ENCODE results near the gene MPPED2. TPM values are rescaled to one million over a fixed set of nuclear protein-coding genes. Genes with fewer than 3 reads are reported as not detected.

Gene MPPED2
- total and polyA plus RNA-seq, 8 donors: 0.12 to 10.3 (median 2.5) TPM

DNA sequence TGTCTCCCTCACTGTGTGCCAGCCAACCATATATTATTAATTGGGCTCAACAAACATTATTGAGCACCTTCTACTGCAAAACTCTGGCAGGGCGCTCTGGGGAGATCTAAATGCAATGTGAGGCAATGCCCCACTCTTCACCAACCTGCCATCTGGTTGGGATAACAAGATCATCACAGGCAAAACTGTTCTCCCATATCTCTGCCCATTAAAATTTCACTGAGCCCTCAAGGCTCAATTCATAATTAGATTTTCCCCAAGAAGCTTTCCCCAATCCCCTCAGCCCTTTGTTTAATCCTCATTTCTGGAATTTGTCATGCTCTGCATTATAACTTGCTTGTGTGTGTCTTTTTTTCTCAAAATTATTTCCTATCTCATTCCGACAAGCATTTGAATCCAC, 156.6 kb downstream of the MPPED2 start:
- Histone ChIP-seq H3K4me3 (no peak overlapping the region), H3K27ac (no peak overlapping the region), H3K36me3 (no peaks in the 10 kb centered on the region), H3K9me3 (no peaks in the 10 kb centered on the region), H3K4me1 (peaks cover 0 to 29% (median 3%) of the 10 kb centered on the region in 4 donors), H3K27me3 (no peaks in the 10 kb centered on the region)
- TF ChIP-seq POLR2A (IDR thresholded peaks at IDR 0.05) (no peak), EP300 (IDR thresholded peaks at IDR 0.05) (no peak), POLR2AphosphoS5 (IDR thresholded peaks at IDR 0.05) (no peak), CTCF (IDR thresholded peaks at IDR 0.05) (no peak)
- intact Hi-C loops (cut with DNase I; ENCODE audit: low total_unique reads): no loop called here
- 86 to 93% (median 90%) methylated on average over 2 of the region's 2 CpGs for WGBS, 5 donors
- no peak for DNase-seq

GRCh38 chr11:30426781-30427180, 159.4 kb downstream of the MPPED2 start:
- Histone ChIP-seq H3K9me3 (no peaks in the 10 kb centered on the region), H3K27me3 (no peaks in the 10 kb centered on the region), H3K27ac (no peak overlapping the region), H3K36me3 (no peaks in the 10 kb centered on the region), H3K4me3 (no peak overlapping the region), H3K4me1 (peaks cover 10 to 37% (median 14%) of the 10 kb centered on the region in 4 donors)
- WGBS, 5 donors: 73 to 82% (median 75%) methylated on average over 4 to 5 of the region's 5 CpGs
- DNase-seq: no peak
- TF ChIP-seq POLR2A (IDR thresholded peaks at IDR 0.05) (no peak), CTCF (IDR thresholded peaks at IDR 0.05) (no peak), EP300 (IDR thresholded peaks at IDR 0.05) (no peak), POLR2AphosphoS5 (IDR thresholded peaks at IDR 0.05) (no peak)
- intact Hi-C loops (cut with DNase I; ENCODE audit: low total_unique reads): no loop called here

DNA sequence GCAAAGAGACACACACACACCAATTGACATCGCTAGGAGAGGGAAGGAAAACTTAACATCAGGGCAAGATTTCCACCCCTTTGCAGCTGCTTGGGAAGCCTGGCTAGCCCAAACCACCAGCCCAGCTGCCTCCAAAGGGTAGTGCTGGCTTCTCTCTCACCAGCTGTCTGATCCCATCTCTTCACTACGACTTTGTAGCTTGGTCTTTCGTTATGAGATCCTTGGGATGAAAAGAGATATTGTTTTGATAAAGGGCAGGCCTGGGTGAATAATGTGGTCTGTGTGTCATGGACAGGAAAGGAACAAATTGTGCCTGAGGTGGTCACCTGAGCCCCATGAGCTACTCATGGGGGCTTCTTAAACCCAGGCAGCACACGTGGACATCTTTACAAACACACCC, 161.3 kb downstream of the MPPED2 start:
- DNase-seq: no peak
- Histone ChIP-seq H3K4me3 (no peak overlapping the region), H3K27me3 (no peaks in the 10 kb centered on the region), H3K9me3 (no peaks in the 10 kb centered on the region), H3K27ac (peak overlapping the region in 1 of 5 donors; percentile 11), H3K4me1 (peaks cover 10 to 35% (median 13%) of the 10 kb centered on the region in 4 donors), H3K36me3 (no peaks in the 10 kb centered on the region)
- TF ChIP-seq CTCF (IDR thresholded peaks at IDR 0.05): no peak
- no peak for TF ChIP-seq POLR2AphosphoS5 (IDR thresholded peaks at IDR 0.05)
- TF ChIP-seq EP300 (IDR thresholded peaks at IDR 0.05): no peak
- TF ChIP-seq POLR2A (IDR thresholded peaks at IDR 0.05): no peak
- intact Hi-C loops (cut with DNase I; ENCODE audit: low total_unique reads): no loop called here
- 71 to 79% (median 76%) methylated on average over 4 of the region's 4 CpGs for WGBS, 5 donors

DNA sequence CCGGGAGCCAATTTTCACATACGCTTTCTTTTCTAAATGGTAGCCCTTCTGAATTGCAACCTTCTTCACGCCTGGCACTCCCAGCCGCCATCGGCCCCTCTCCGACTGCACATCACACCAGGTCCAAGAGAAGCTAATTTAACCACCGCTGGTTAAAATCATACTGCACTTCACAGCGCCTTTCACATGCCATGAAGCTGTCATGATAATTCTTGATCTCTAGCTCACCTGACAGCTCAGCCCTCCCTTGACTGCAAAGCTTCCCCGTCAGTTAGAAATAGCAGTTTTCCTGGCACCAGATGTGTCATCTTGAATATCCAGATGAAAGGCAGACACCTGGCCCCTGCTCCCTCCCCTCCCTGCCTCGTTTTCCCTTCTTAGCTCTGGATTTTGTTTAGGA, 161.8 kb downstream of the MPPED2 start:
- DNase-seq: no peak
- Histone ChIP-seq H3K27ac (no peak overlapping the region), H3K36me3 (no peaks in the 10 kb centered on the region), H3K27me3 (no peaks in the 10 kb centered on the region), H3K9me3 (no peaks in the 10 kb centered on the region), H3K4me3 (no peak overlapping the region), H3K4me1 (peaks cover 10 to 31% (median 13%) of the 10 kb centered on the region in 4 donors)
- no peak for TF ChIP-seq POLR2AphosphoS5 (IDR thresholded peaks at IDR 0.05)
- TF ChIP-seq CTCF (IDR thresholded peaks at IDR 0.05): no peak
- no peak for TF ChIP-seq EP300 (IDR thresholded peaks at IDR 0.05)
- no peak for TF ChIP-seq POLR2A (IDR thresholded peaks at IDR 0.05)
- intact Hi-C loops (cut with DNase I; ENCODE audit: low total_unique reads): no loop called here
- WGBS, 5 donors: 87 to 92% (median 91%) methylated on average over 10 of the region's 10 CpGs

All from stomach (tissue), 9 donors.